ENCODE data around the gene PDCD1. TPM values are rescaled to one million over a fixed set of nuclear protein-coding genes. Genes with fewer than 3 reads are reported as not detected.

Gene PDCD1
- total RNA-seq, 1 experiment from 2014 or later, result 0.22 TPM

DNA sequence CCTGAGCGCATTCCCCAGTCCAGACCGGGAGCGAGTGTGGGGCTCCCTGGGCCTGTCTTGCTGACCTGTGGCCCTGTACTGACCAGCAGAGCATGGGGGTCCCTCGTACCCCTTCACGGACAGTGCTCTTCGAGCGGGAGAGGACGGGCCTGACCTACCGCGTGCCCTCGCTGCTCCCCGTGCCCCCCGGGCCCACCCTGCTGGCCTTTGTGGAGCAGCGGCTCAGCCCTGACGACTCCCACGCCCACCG, 44.4 kb downstream of the PDCD1 start (continued):
- TF ChIP-seq REST (IDR thresholded peaks at IDR 0.05; ENCODE audit: low read depth) (no peak), CEBPB (IDR thresholded peaks at IDR 0.05; ENCODE audit: low read depth) (no peak)
- TF ChIP-seq, protein P1, sequence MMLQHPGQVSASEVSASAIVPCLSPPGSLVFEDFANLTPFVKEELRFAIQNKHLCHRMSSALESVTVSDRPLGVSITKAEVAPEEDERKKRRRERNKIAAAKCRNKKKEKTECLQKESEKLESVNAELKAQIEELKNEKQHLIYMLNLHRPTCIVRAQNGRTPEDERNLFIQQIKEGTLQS (IDR thresholded peaks at IDR 0.05), result no peak

GRCh38 chr2:241813644-241814392, 44.9 kb downstream of the PDCD1 start:
- Histone ChIP-seq H3K36me3 (ENCODE audit: control insufficient read depth in 1 of 2, insufficient read depth in 2 of 2, low read length in 2 of 2) (no peaks in the 10 kb centered on the region), H3K79me2 (ENCODE audit: insufficient read depth, low read length) (no peaks in the 10 kb centered on the region), H4K20me1 (ENCODE audit: insufficient read depth) (no peaks in the 10 kb centered on the region), H3K4me2 (ENCODE audit: low read length) (no peak overlapping the region), H3K4me1 (ENCODE audit: control insufficient read depth in 1 of 2, insufficient read depth in 2 of 2, low read length in 2 of 2) (no peaks in the 10 kb centered on the region), H2AFZ (ENCODE audit: low read depth, low read length, poor library complexity, severe bottlenecking) (no peak overlapping the region), H3K27ac (ENCODE audit: low read depth, low read length) (no peak overlapping the region), H3K9me2 (ENCODE audit: insufficient read depth) (no peaks in the 10 kb centered on the region), H3K4me3 (replicated peaks in 1 of 2; ENCODE audit: low read depth in 1 of 2, low read length in 2 of 2) (no peak overlapping the region), H3K9me3 (ENCODE audit: control insufficient read depth in 1 of 2, insufficient read depth in 1 of 2, low read depth in 1 of 2, low read length in 2 of 2) (no peaks in the 10 kb centered on the region), H3K9ac (ENCODE audit: low read length) (no peak overlapping the region), H3K27me3 (ENCODE audit: insufficient read depth, low read length) (no peaks in the 10 kb centered on the region)
- ATAC-seq (no peak), DNase-seq (ENCODE audit: low read depth, low spot score) (no peak)
- BruUV-seq (replicated peaks), result no TSS peak
- CTCF ChIA-PET, result no interaction called here
- RAD21 ChIA-PET (ENCODE audit: low non-redundant PET in 1 of 2, low total read pairs in 2 of 2, uncharacterized antibody in 2 of 2, unreplicated experiment in 2 of 2), result no interaction called here
- intact Hi-C loops (cut with micrococcal nuclease), result no loop called here
- POLR2A ChIA-PET, result no interaction called here
- TF ChIP-seq SIN3A (IDR thresholded peaks at IDR 0.05; ENCODE audit: low read depth) (no peak), POLR2A (IDR thresholded peaks at IDR 0.05; ENCODE audit: borderline replicate concordance, extremely low read depth, insufficient read depth, insufficient read length) (no peak), FOSL1 (IDR thresholded peaks at IDR 0.05; ENCODE audit: low read depth) (no peak), ZFX (IDR thresholded peaks at IDR 0.05) (no peak), TCF7L2 (IDR thresholded peaks at IDR 0.05; ENCODE audit: borderline replicate concordance, extremely low read depth, insufficient read depth, insufficient read length) (no peak), CBX3 (IDR thresholded peaks at IDR 0.05; ENCODE audit: low read depth) (no peak), MAX (IDR thresholded peaks at IDR 0.05) (no peak), JUND (IDR thresholded peaks at IDR 0.05) (no peak), RAD21 (IDR thresholded peaks at IDR 0.05; ENCODE audit: low read depth) (no peak), ELF1 (IDR thresholded peaks at IDR 0.05; ENCODE audit: borderline replicate concordance, low read depth) (no peak), SRF (IDR thresholded peaks at IDR 0.05; ENCODE audit: low read depth) (no peak), YY1 (IDR thresholded peaks at IDR 0.05; ENCODE audit: extremely low read depth, insufficient replicate concordance, low read depth, low read length) (no peak), EZH2phosphoT487 (IDR thresholded peaks at IDR 0.05; ENCODE audit: borderline replicate concordance) (no peak), EZH2 (IDR thresholded peaks at IDR 0.05) (no peak), EGR1 (IDR thresholded peaks at IDR 0.05; ENCODE audit: low read depth) (no peak), CEBPB (IDR thresholded peaks at IDR 0.05; ENCODE audit: low read depth) (no peak), POLR2AphosphoS5 (IDR thresholded peaks at IDR 0.05; ENCODE audit: low read depth, low read length) (no peak)
- TF ChIP-seq, protein P2, sequence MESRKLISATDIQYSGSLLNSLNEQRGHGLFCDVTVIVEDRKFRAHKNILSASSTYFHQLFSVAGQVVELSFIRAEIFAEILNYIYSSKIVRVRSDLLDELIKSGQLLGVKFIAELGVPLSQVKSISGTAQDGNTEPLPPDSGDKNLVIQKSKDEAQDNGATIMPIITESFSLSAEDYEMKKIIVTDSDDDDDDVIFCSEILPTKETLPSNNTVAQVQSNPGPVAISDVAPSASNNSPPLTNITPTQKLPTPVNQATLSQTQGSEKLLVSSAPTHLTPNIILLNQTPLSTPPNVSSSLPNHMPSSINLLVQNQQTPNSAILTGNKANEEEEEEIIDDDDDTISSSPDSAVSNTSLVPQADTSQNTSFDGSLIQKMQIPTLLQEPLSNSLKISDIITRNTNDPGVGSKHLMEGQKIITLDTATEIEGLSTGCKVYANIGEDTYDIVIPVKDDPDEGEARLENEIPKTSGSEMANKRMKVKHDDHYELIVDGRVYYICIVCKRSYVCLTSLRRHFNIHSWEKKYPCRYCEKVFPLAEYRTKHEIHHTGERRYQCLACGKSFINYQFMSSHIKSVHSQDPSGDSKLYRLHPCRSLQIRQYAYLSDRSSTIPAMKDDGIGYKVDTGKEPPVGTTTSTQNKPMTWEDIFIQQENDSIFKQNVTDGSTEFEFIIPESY (IDR thresholded peaks at IDR 0.05; ENCODE audit: extremely low read depth, insufficient replicate concordance, low read length), result no peak
- TF ChIP-seq, protein P1 (IDR thresholded peaks at IDR 0.05), result no peak

All from HCT116 (cell line).